H1 (cell line): ENCODE measurements around the gene ZNF182. TPM values are rescaled to one million over a fixed set of nuclear protein-coding genes. Genes with fewer than 3 reads are reported as not detected.

ENCODE experiments used
- BRCA1 ChIP-seq: IDR thresholded peaks from 2 replicates; pipeline ENCODE4 v1.6.1; 2012; ENCODE audit warnings: low read depth, low read length, improper control_type of control experiment
- CHD1 ChIP-seq: IDR thresholded peaks from 2 replicates; pipeline ENCODE4 v1.6.1; 2012; ENCODE audit warnings: low read depth, low read length, improper control_type of control experiment
- CTBP2 ChIP-seq: IDR thresholded peaks from 2 replicates; pipeline ENCODE4 v1.7.0; 2011; ENCODE audit warnings: borderline replicate concordance, mild to moderate bottlenecking, moderate library complexity, mixed read lengths, low read length; ENCODE audit not compliant: insufficient read depth, insufficient read length
- CTCF ChIP-seq, 3 experiments: IDR thresholded peaks; 1 replicate in 2 of 3; 2 replicates in 1 of 3; pipeline versions ENCODE4 v1.5.1 to v1.6.1; 2011; ENCODE audit warnings: low read length in 3 of 3, mild to moderate bottlenecking in 3 of 3, inconsistent platforms in 2 of 3, low read depth in 1 of 3, moderate library complexity in 1 of 3; ENCODE audit not compliant: insufficient read depth in 1 of 3; ENCODE audit errors: control extremely low read depth in 1 of 3
- GABPA ChIP-seq: IDR thresholded peaks from 2 replicates; pipeline ENCODE4 v1.6.1; 2011; ENCODE audit warnings: mild to moderate bottlenecking, low read length, moderate library complexity, borderline replicate concordance; ENCODE audit not compliant: insufficient read depth
- JUND ChIP-seq: IDR thresholded peaks from 2 replicates; pipeline ENCODE4 v1.6.1; 2011; ENCODE audit warnings: mild to moderate bottlenecking, improper control_type of control experiment, low read length
- KDM5A ChIP-seq: fragments of 200-600 bp; IDR thresholded peaks from 2 replicates; pipeline ENCODE4 v1.7.1; 2012; ENCODE audit warnings: mild to moderate bottlenecking, low read length, inconsistent platforms, mixed read lengths
- PHF8 ChIP-seq: fragments of 200-600 bp; sonication (generic); conservative IDR thresholded peaks from 2 replicates; pipeline ENCODE4 v1.7.1; 2012; ENCODE audit warnings: low read depth, mild to moderate bottlenecking, inconsistent platforms, low read length, moderate library complexity
- POLR2A ChIP-seq, 2 experiments: IDR thresholded peaks; 1 replicate in 1 of 2; 2 replicates in 1 of 2; pipeline ENCODE4 v1.6.1; 2011; ENCODE audit warnings: low read depth in 2 of 2, low read length in 2 of 2, mild to moderate bottlenecking in 2 of 2; ENCODE audit errors: control extremely low read depth in 1 of 2
- POLR2AphosphoS5 ChIP-seq: IDR thresholded peaks from 2 replicates; pipeline ENCODE4 v1.6.1; 2011; ENCODE audit warnings: low read depth, low read length
- RFX5 ChIP-seq: IDR thresholded peaks from 2 replicates; pipeline ENCODE4 v1.6.1; 2011; ENCODE audit warnings: low read depth, low read length, improper control_type of control experiment, borderline replicate concordance
- SAP30 ChIP-seq: fragments of 300-600 bp; sonication (generic); IDR thresholded peaks from 2 replicates; pipeline ENCODE4 v1.7.1; 2012; ENCODE audit warnings: low read length, moderate library complexity, mild to moderate bottlenecking, inconsistent platforms; ENCODE audit not compliant: insufficient read depth, insufficient replicate concordance
- SIX5 ChIP-seq: IDR thresholded peaks from 2 replicates; pipeline ENCODE4 v1.6.1; 2011; ENCODE audit warnings: mild to moderate bottlenecking, low read depth, low read length
- SRF ChIP-seq: IDR thresholded peaks from 2 replicates; pipeline ENCODE4 v1.6.1; 2011; ENCODE audit warnings: mild to moderate bottlenecking, low read depth, low read length, moderate library complexity
- TAF1 ChIP-seq: IDR thresholded peaks from 2 replicates; pipeline ENCODE4 v1.6.1; 2011; ENCODE audit warnings: mild to moderate bottlenecking, low read depth, low read length
- TEAD4 ChIP-seq: IDR thresholded peaks from 2 replicates; pipeline ENCODE4 v1.6.1; 2012; ENCODE audit warnings: low read depth, low read length, inconsistent platforms, mixed read lengths
- YY1 ChIP-seq: IDR thresholded peaks from 2 replicates; pipeline ENCODE4 v1.6.1; 2011; ENCODE audit warnings: low read depth, mild to moderate bottlenecking, low read length
- polyA plus RNA-seq, 7 experiments: library from polyadenylated mRNA; depleted of rRNA in 3 of 7; stranded (reverse) in 5 of 7; unstranded in 2 of 7; fragments of >200 nt in 5 of 7; fragments of 200-250 nt in 2 of 7; gene quantifications; 1 replicate in 5 of 7; 2 replicates in 1 of 7; 4 replicates in 1 of 7; pipeline versions ENCODE4 v1.2.1 to v1.2.3, GENCODE V29; 2011 to 2013; ENCODE audit warnings: missing spikeins in 2 of 7, mixed read lengths in 2 of 7
- total RNA-seq: library from RNA; stranded (reverse); fragmentation: NEBNext Ultra II Directional; extraction: Animal tissue kit (Norgen Biotek cat#: 25700); gene quantifications from 2 replicates; pipeline ENCODE4 v1.2.1, GENCODE V29; 2021
- TF ChIP-seq, protein P1 (sequence below): IDR thresholded peaks from 2 replicates; pipeline ENCODE4 v1.6.1; 2012; ENCODE audit warnings: inconsistent platforms

The ZNF182 gene
- total and polyA plus RNA-seq, 2 of the 8 experiments (the other 6 are each of a cell fraction or from before 2014, with no cell fraction given): 1.3 to 8.2 TPM

GRCh38 chrX:48021026-48021900 lies 17.5 kb upstream of the ZNF182 start (continued):
- peak; percentile 89 for TF ChIP-seq JUND
- no peak for TF ChIP-seq SAP30
- TF ChIP-seq YY1: peak; percentile 97
- no peak for TF ChIP-seq RFX5
- TF ChIP-seq PHF8: 0 out of 2 replicates have a peak, but pooled peaks have one; percentile 25
- no peak for TF ChIP-seq SRF
- TF ChIP-seq CHD1: peak; percentile 85
- TF ChIP-seq TAF1: peak; percentile 51; the same call in 1 of the 2 replicates
- no peak for TF ChIP-seq KDM5A
- TF ChIP-seq BRCA1: no peak
- no peak for TF ChIP-seq GABPA
- TF ChIP-seq POLR2A (IDR thresholded peaks at IDR 0.05; ENCODE audit: control extremely low read depth in 1 of 2, low read depth in 2 of 2, low read length in 2 of 2): peak in 1 of 2 experiments; percentile 54; a peak in 2 of 3 replicates
- 0 out of 2 replicates have a peak, but pooled peaks have one; percentile 25 for TF ChIP-seq TEAD4
- TF ChIP-seq SIX5: peak; percentile 11; the same call in 1 of the 2 replicates
- TF ChIP-seq CTBP2: no peak
- no peak for TF ChIP-seq CTCF (IDR thresholded peaks at IDR 0.05; ENCODE audit: control extremely low read depth in 1 of 3, insufficient read depth in 1 of 3, low read depth in 1 of 3, low read length in 3 of 3)
- TF ChIP-seq, protein P1, sequence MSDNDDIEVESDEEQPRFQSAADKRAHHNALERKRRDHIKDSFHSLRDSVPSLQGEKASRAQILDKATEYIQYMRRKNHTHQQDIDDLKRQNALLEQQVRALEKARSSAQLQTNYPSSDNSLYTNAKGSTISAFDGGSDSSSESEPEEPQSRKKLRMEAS: no peak
- TF ChIP-seq POLR2AphosphoS5: no peak
